ENCODE results near the gene PPP1R14D. TPM values are rescaled to one million over a fixed set of nuclear protein-coding genes. Genes with fewer than 3 reads are reported as not detected.
A peak's percentile ranks its signal among the peaks of the same experiment; 100 is the strongest.

Gene PPP1R14D
- total RNA-seq, 2 donors from 2014 or later, result 0.97 TPM; not detected in 1

DNA sequence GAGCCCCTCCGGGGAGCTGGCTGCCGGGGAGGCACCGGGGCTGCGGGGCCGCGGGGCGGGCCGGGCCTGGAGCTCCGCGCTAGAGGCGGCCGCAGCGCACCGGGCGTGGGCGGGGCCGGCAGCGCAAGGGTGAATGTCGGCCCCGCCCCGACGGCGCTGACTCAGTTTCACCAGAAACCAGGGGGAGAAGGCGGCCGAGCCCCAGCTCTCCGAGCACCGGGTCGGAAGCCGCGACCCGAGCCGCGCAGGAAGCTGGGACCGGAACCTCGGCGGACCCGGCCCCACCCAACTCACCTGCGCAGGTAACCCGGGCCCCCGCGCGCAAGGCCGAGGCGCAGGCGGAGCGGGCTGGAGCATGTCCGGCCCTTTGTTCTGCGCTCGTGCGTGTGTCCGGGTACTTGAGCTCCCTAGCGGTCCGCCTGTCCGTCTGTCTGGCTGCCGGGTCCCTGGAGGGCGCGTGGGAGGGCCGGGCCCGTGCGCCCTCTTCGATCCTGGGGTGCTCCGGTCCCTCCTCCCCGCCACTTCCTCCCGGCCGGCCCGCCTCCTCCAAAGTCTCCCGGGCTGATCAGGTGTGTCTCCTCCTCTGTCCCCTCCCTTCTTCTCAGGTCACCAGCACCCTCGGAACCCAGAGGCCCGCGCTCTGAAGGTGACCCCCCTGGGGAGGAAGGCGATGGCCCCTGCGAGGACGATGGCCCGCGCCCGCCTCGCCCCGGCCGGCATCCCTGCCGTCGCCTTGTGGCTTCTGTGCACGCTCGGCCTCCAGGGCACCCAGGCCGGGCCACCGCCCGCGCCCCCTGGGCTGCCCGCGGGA lies 15.6 kb upstream of the PPP1R14D start, which contains the start of gene SPINT1:
Gene SPINT1 (plus strand): TSS at position 164 of the 811 bp plus-strand sequence. CDS start 507 bp downstream, at position 671.
- H3K4me1 ChIP-seq (replicated peaks), result no peaks in the 10 kb centered on the region
- intact Hi-C loops (cut with DNase I), result no loop called here
- peak; percentile 39 for TF ChIP-seq POLR2AphosphoS5 (IDR thresholded peaks at IDR 0.05)
- peak; percentile 80 for TF ChIP-seq POLR2A (IDR thresholded peaks at IDR 0.05)
- TF ChIP-seq, protein P1, sequence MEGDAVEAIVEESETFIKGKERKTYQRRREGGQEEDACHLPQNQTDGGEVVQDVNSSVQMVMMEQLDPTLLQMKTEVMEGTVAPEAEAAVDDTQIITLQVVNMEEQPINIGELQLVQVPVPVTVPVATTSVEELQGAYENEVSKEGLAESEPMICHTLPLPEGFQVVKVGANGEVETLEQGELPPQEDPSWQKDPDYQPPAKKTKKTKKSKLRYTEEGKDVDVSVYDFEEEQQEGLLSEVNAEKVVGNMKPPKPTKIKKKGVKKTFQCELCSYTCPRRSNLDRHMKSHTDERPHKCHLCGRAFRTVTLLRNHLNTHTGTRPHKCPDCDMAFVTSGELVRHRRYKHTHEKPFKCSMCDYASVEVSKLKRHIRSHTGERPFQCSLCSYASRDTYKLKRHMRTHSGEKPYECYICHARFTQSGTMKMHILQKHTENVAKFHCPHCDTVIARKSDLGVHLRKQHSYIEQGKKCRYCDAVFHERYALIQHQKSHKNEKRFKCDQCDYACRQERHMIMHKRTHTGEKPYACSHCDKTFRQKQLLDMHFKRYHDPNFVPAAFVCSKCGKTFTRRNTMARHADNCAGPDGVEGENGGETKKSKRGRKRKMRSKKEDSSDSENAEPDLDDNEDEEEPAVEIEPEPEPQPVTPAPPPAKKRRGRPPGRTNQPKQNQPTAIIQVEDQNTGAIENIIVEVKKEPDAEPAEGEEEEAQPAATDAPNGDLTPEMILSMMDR (IDR thresholded peaks at IDR 0.05), result no peak
- under 1% methylated on average over 81 of the region's 89 CpGs for WGBS
- no peaks in the 10 kb centered on the region for H3K36me3 ChIP-seq
- H3K27ac ChIP-seq, result peak within 1 kb of the TSS; percentile 96 to 97
- DNase-seq (ENCODE audit: low spot score), result peak; percentile 73
- H3K27me3 ChIP-seq (replicated peaks; ENCODE audit: insufficient read depth), result no peaks in the 10 kb centered on the region
- H3K4me3 ChIP-seq, result peak within 1 kb of the TSS; percentile 73 to 79
- H3K9me3 ChIP-seq, result no peaks in the 10 kb centered on the region

DNA sequence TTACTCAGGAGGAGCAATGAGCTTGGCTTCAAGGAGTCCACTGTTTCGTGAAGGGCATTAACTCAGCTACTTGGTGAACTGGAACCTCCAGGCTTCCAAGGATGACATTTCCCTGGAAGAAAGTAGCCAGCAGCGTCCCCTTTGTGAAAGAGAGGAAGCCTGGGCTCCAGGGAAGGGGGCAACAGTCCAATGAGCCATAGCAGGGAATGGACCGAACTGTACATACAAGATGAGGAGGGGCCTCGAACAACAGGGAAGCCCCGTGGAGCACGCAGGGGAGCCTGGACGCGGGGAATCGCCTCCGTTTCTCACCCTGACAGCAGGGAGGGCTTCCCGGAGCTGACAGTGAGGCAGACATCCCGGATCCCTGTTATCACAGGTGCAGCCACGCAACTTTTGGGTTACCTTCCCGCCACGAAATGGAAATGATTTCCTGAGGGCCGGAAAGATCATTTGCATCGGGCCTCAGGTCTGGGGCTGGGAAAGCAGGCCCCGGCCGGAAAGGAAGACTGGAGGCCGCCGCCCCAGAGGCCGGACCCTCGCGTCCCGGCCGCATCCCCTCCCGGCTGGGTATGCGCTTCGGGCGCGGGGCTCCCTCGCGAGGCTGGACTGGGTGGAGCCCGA lies 14.9 kb upstream of the PPP1R14D start:
- H3K36me3 ChIP-seq, result no peaks in the 10 kb centered on the region
- no peaks in the 10 kb centered on the region for H3K27me3 ChIP-seq (replicated peaks; ENCODE audit: insufficient read depth)
- intact Hi-C loops (cut with DNase I), result no loop called here
- DNase-seq (ENCODE audit: low spot score), result no peak
- TF ChIP-seq, protein P1 (IDR thresholded peaks at IDR 0.05), result no peak
- TF ChIP-seq POLR2AphosphoS5 (IDR thresholded peaks at IDR 0.05) (no peak), POLR2A (IDR thresholded peaks at IDR 0.05) (no peak)
- peak overlapping the region; percentile 96 to 97 for H3K27ac ChIP-seq
- H3K4me1 ChIP-seq (replicated peaks), result no peaks in the 10 kb centered on the region
- H3K9me3 ChIP-seq, result no peaks in the 10 kb centered on the region
- WGBS, result 22% methylated on average over 31 of the region's 34 CpGs
- peak overlapping the region; percentile 73 to 79 for H3K4me3 ChIP-seq

DNA sequence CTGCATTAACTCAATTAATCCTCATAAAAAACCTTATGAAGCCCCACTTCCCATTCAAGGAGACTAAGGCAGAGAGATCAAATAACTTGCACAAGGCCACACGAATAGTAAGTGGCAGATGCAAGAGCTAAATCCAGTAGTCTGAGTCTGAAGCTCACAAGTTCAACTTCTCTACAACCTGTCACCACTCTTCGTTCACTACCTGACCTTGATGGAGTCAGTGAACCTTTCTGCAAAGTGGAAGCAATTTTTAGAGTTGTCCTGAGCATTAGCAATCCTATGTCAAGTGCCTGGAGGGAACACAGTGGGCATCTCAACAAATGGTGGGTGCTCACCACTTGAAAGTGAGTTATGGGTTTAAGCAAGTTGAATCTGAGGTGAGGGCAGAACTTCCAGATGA lies 13.2 kb upstream of the PPP1R14D start:
- no peaks in the 10 kb centered on the region for H3K9me3 ChIP-seq
- no peak for DNase-seq (ENCODE audit: low spot score)
- H3K4me1 ChIP-seq (replicated peaks), result no peaks in the 10 kb centered on the region
- no peak for TF ChIP-seq POLR2AphosphoS5 (IDR thresholded peaks at IDR 0.05)
- TF ChIP-seq POLR2A (IDR thresholded peaks at IDR 0.05), result no peak
- TF ChIP-seq, protein P1 (IDR thresholded peaks at IDR 0.05), result no peak
- H3K27me3 ChIP-seq (replicated peaks; ENCODE audit: insufficient read depth), result no peaks in the 10 kb centered on the region
- H3K36me3 ChIP-seq, result no peaks in the 10 kb centered on the region
- intact Hi-C loops (cut with DNase I), result no loop called here
- WGBS, result 84% methylated on average over 2 of the region's 2 CpGs
- H3K27ac ChIP-seq, result no peak overlapping the region
- no peak overlapping the region for H3K4me3 ChIP-seq

DNA sequence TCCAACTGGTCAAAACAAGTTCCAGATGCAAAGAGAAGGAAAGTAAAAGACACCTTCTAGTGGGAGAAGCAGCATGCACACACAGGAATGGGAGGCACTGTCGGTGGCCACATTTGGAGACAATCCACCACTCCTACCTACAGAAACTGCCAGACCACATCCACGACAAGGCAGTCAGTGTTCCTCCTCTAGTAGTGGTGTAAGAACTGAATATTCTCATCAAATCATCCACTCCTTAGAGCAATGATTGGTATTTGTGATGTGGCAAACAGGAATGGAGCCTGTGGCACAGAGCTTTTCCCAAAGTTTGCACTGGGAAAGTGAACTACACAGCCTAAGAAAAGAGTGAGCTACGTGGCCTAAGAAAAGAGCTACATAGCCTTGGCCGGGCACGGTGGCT lies 10.2 kb upstream of the PPP1R14D start:
- H3K9me3 ChIP-seq, result no peaks in the 10 kb centered on the region
- no peaks in the 10 kb centered on the region for H3K4me1 ChIP-seq (replicated peaks)
- H3K4me3 ChIP-seq, result no peak overlapping the region
- no peaks in the 10 kb centered on the region for H3K36me3 ChIP-seq
- 83% methylated on average over 5 of the region's 5 CpGs for WGBS
- no peak for DNase-seq (ENCODE audit: low spot score)
- no peak overlapping the region for H3K27ac ChIP-seq
- intact Hi-C loops (cut with DNase I), result no loop called here
- H3K27me3 ChIP-seq (replicated peaks; ENCODE audit: insufficient read depth), result no peaks in the 10 kb centered on the region
- TF ChIP-seq POLR2AphosphoS5 (IDR thresholded peaks at IDR 0.05), result no peak
- no peak for TF ChIP-seq POLR2A (IDR thresholded peaks at IDR 0.05)

DNA sequence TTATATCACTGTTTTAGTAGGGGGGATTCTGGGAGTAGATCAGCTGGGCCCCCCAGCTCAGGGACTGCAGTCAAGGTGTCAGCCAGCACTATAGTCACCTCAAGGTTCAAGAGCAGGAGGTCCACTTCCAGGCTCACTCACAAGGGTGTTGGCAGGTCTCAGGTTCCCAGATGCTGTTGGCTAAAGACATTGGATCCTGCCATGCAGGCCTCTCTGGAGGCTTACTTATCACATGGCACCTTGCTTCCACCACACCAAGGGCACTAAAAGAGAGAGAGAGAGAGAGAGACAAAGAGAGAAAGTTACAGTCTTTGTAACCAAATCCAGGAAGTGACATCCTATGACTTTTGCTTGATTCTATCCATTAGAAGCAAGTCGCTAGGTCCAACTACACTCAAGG lies 7.5 kb upstream of the PPP1R14D start:
- no peak for DNase-seq (ENCODE audit: low spot score)
- Histone ChIP-seq H3K27ac (no peak overlapping the region), H3K4me1 (replicated peaks) (no peaks in the 10 kb centered on the region), H3K27me3 (replicated peaks; ENCODE audit: insufficient read depth) (no peaks in the 10 kb centered on the region), H3K4me3 (no peak overlapping the region), H3K36me3 (no peaks in the 10 kb centered on the region), H3K9me3 (no peaks in the 10 kb centered on the region)
- WGBS, result 100% methylated on average over 1 of the region's 1 CpG
- intact Hi-C loops (cut with DNase I), result no loop called here
- TF ChIP-seq, protein P1 (IDR thresholded peaks at IDR 0.05), result no peak
- no peak for TF ChIP-seq POLR2A (IDR thresholded peaks at IDR 0.05)
- TF ChIP-seq POLR2AphosphoS5 (IDR thresholded peaks at IDR 0.05), result no peak

Data from prostate gland (tissue), 2 donors.